Posterior cingulate gyrus (tissue), 11 donors: ENCODE data around the gene DNAJC4.

Source experiments
- DNase-seq, 10 donors: peaks; one replicate each; pipeline versions ENCODE4 v3.0.0 to v3.0.0-alpha.2; 2020 to 2021; ENCODE audit warnings: mixed read lengths in 3 of 10
- intact Hi-C: fragments of 100-400 bp; cut with DNase I; formaldehyde crosslinking; loops from one replicate; pipeline ENCODE4 v1.15.1; 2023

Gene DNAJC4

DNA sequence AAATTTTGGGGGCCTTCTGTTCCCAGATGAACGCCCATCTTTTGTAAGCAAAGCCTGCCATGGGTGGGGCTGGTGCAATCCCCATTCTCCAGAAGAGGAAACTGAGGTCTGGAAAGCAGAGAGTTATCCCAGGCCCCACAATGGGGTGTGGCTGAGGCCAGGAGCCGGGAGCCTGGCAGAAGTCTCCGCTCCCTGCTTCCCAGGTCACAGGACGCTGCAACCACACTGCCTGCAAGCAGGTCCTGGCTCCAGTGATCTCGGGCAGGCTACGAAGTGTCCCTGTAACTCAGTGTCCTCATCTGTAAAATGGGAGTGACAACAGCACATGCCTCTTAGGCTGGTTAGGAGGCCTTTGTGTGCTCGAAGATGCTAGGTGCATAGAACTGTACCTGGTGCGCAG is 22.7 kb downstream of the DNAJC4 start:
- DNase-seq, result no peak
- intact Hi-C loops, result loop anchor here (5.0 kb wide), 1 partner anchor 49 kb away; the partner anchor contains the start of gene CATSPERZ

DNA sequence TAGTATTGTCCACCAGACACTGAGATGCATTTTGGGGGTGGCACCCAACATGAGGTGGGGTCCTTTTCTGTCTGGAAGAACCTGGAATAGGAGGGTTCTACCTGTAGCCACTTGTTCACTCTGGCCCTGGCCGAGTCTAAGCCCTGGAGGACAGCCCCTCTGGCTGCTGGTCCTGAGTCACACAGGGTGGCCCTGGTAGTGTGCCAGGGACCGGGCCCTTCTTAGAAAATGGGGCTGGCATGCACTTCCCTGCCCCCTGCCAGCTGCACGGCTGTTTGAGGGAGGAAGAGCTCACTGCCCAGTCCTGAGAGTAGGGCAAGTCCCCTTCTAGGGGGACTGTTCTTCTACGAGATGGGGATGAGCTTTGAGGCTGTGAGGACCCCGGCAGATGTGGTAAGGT is 23.1 kb downstream of the DNAJC4 start:
- intact Hi-C loops, result loop anchor here (5.0 kb wide), 1 partner anchor 49 kb away; the partner anchor contains the start of gene CATSPERZ
- DNase-seq, result peak in 4 of 10 donors; percentile 48 to 89 (median 66)

- intact Hi-C loops, result loop anchor here (5.0 kb wide), 1 partner anchor 48 kb away; the partner anchor contains the start of gene CATSPERZ
- DNase-seq, result no peak
Observed at GRCh38 chr11:64254326-64254725, 24.0 kb downstream of the DNAJC4 start.

- no peak for DNase-seq
- intact Hi-C loops, result no loop called here
Observed at GRCh38 chr11:64255135-64256128, 25.1 kb downstream of the DNAJC4 start.

DNA sequence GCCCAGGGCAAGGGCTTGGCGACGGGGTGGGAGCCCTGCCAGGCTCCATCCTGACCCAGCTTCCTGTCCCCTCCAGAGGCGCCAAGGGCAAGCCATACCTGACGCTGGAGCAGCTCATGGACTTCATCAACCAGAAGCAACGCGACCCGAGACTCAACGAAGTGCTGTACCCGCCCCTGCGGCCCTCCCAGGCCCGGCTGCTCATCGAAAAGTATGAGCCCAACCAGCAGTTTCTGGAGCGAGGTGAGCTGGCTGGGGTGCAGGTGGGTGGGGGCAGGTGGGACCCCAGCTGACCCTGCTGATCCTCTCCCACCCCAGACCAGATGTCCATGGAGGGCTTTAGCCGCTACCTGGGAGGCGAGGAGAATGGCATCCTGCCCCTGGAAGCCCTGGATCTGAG is 26.0 kb downstream of the DNAJC4 start:
- intact Hi-C loops, result no loop called here
- DNase-seq, result no peak

DNA sequence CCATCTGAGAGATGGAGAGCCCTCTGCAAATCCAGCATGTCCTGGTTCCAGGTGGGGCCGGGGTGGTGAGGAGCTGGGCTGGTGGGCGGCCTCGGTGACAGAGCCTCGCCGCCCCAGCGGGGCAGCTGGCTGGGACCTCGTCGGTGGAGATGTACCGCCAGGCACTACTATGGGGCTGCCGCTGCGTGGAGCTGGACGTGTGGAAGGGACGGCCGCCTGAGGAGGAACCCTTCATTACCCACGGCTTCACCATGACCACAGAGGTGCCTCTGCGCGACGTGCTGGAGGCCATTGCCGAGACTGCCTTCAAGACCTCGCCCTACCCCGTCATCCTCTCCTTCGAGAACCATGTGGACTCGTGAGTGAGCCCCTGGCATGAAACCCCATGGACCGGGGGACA is 28.0 kb downstream of the DNAJC4 start:
- DNase-seq, result no peak
- intact Hi-C loops, result no loop called here

DNA sequence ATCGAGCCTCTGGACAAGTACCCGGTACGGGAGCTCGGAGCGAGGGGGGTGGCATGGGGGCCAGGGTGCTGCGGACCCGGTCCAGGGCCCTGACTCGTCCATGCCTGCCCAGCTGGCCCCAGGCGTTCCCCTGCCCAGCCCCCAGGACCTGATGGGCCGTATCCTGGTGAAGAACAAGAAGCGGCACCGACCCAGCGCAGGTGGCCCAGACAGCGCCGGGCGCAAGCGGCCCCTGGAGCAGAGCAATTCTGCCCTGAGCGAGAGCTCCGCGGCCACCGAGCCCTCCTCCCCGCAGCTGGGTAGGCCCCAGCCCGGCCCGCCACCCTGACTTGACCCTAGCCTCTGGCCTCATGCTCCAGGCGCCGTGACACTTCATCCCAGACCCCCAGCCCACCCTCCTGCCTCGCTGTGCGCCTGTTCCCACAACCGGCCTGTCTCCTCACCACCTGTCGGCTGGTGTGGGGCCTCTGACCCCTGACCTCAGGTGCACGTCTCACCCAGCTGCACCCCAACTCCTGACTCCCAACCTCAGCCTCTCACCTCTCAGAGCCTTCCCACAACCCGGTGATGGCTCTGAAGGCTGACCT is 28.7 kb downstream of the DNAJC4 start:
- DNase-seq, result no peak
- intact Hi-C loops, result no loop called here

DNA sequence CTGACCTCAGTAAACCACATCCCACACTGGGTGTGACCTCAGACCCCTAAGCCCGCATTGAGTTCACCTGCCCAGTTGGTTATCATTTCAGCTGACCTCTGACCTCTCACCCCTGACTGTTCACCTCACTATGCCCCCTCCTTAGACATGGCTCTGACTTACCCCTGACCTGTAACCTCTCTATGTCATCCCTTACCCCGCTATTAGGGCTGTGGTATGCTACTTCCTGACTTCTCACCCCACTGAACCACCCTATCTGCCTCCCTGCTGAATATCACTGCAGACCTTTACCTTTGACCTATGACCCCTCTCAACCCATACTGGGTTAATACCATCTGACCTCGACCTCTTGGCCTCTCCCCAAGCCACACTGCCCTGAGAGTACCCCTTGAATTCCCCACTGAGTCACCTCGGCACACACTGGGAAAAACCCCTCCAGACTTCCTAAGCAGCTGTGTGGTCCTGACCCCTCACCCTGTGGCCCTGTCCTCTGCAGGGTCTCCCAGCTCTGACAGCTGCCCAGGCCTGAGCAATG is 29.3 kb downstream of the DNAJC4 start:
- DNase-seq, result no peak
- intact Hi-C loops, result no loop called here

- no peak for DNase-seq
- intact Hi-C loops, result no loop called here
Observed at GRCh38 chr11:64260147-64260708, 29.9 kb downstream of the DNAJC4 start.

- no peak for DNase-seq
- intact Hi-C loops, result no loop called here
Observed at GRCh38 chr11:64261556-64262080, 31.3 kb downstream of the DNAJC4 start.

DNA sequence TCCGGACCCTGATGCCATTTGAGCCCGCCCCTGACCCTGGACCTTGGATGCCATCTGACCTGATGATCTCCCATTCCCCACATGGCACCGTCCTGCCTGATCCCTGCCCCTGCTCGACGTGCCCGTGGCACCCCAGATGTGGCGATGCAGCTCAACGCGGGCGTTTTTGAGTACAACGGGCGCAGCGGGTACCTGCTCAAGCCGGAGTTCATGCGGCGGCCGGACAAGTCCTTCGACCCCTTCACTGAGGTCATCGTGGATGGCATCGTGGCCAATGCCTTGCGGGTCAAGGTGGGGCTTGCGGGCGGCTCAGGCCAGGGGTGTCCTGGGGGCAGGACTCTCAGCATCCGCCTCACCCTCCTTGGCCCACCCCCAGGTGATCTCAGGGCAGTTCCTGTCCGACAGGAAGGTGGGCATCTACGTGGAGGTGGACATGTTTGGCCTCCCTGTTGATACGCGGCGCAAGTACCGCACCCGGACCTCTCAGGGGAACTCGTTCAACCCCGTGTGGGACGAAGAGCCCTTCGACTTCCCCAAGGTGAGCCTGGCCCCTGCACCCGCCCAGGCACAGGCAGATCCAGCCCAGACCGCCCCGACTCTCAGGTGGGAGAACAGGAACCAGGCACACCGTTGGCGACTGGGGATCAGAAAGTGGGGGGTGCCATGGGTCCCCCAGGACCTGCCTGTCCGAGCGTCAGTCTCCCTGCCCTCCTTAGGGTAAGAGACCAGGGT is 32.1 kb downstream of the DNAJC4 start:
- no peak for DNase-seq
- intact Hi-C loops, result no loop called here

DNA sequence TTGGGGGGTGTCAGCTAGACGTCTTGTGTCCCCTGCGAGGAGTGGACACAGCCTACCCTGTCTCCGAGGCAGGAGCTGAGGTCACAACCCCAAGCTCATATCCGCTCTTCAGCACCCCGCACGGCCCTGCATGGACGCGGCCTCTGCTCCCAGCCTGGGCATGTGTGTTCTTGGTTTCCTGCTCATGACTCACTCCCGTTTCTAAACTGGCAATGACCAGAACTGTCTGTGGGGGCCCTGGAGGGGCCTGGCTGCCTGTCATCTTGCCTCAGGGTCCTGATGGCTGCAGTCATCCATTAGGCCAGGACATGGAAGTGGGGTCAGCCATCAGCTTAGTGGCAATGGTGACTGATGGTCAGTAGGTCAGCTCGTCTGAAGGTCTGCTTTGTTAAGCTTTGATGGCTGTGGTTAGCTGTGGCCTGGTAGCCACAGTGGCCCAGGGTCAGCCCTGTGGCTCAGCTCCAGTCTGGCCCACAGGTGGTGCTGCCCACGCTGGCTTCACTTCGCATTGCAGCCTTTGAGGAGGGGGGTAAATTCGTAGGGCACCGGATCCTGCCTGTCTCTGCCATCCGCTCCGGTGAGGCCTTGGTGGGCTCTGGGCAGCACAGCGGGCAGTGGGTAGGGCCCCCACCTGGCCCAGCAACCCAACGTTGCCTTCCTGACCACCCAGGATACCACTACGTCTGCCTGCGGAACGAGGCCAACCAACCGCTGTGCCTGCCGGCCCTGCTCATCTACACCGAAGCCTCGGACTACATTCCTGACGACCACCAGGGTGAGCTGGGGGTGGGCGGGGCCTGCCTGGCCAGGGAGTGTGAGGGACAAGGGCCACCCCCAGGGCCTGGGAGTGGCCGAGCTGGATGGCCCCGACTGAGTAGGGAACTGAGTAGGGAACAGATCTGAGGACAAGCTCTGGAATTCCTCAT is 32.9 kb downstream of the DNAJC4 start:
- no peak for DNase-seq

GRCh38 chr11:64263947-64264317 is 33.6 kb downstream of the DNAJC4 start:
- intact Hi-C loops, result no loop called here

More for the DNA sequence above, 32.9 kb downstream of the DNAJC4 start:
- intact Hi-C loops, result no loop called here

DNA sequence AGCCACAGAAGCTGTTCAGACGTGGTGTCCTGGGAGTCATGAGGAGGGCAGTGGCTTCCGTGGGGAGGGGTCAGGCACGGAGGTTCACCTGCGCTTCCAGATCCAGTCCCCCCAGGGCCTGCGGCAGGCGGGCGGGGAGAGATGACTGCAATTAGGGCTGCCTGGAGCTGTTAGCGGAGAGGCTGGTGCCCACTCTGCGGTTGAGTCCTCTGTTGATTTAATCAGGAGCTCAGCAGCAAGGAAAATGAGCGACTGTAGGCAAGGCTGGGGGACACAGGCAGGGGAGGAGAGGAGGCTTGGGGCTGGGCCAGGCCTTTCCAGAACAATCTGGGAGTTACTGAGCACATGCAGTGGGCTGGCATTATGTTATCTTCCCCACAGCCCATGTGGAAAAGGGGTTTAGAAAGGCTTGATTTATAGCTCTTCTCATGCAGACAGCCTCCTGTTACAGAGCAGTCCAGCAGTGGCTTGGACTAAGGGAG is 34.1 kb downstream of the DNAJC4 start:
- DNase-seq, result no peak
- intact Hi-C loops, result no loop called here

More at GRCh38 chr11:64263947-64264317, 33.6 kb downstream of the DNAJC4 start:
- no peak for DNase-seq

DNA sequence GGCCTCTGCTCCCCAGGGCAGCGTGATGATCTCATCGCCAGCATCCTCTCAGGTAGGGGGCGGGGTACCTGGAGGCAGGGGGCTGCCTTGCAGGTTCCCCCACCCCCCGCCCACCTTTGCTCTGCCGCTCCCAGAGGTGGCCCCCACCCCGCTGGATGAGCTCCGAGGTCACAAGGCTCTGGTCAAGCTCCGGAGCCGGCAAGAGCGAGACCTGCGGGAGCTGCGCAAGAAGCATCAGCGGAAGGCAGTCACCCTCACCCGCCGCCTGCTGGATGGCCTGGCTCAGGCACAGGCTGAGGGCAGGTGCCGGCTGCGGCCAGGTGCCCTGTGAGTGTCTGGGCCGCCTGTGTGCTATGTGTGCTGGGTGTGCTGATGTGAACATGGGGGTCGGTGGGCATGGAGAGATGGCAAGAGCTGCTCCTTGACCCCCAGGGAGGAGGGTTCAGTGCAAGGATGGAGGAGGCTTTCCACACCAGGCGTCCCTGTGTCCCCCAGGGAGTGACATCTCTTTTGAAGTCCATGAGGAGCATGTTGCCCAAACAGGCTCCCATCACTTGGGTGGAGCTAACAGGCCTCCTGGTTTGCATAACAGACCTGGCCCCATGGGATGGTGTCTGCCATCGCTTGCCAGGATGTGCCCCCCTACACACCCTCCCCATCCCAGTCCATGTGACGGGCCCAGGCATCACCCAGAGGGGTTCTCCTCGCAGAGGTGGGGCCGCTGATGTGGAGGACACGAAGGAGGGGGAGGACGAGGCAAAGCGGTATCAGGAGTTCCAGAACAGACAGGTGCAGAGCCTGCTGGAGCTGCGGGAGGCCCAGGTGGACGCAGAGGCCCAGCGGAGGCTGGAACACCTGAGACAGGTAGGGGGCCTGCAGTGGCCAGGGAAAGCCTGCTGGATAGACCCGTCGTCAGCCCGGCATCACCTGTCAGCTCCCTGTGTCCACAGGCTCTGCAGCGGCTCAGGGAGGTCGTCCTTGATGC is 35.1 kb downstream of the DNAJC4 start:
- no peak for DNase-seq
- intact Hi-C loops, result no loop called here

- intact Hi-C loops, result no loop called here
- DNase-seq, result no peak
Observed at GRCh38 chr11:64266339-64266738, 36.0 kb downstream of the DNAJC4 start.

DNA sequence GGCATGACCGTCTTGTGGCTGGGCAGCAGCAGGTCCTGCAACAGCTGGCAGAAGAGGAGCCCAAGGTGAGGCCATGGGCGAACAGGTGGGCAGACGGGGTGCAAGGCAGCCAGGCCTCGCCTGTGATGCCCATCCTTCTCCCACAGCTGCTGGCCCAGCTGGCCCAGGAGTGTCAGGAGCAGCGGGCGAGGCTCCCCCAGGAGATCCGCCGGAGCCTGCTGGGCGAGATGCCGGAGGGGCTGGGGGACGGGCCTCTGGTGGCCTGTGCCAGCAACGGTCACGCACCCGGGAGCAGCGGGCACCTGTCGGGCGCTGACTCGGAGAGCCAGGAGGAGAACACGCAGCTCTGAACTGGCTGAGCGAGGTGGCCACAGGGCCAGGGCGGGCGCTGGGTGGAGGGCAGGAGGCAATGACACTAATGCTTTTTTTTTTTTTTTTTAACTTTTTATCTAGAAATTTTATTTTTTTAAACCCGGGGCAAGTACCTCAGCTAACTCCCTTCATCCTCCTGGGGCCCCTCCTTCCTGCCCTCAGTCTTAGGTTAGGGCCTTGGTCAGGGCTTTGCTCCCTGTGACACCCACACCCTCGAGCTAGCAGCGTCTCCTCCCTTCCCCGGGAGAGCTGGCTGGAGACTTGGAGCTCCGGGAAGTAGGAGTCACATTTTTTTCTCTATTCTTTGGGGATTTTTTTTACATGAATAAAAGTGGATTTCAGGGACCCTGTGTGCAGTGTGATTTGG is 37.0 kb downstream of the DNAJC4 start:
- intact Hi-C loops, result no loop called here
- no peak for DNase-seq
